ENCODE measurements around the gene NDUFS6.

NDUFS6 gene

GRCh38 chr5:1821862-1822261 lies 20.7 kb downstream of the NDUFS6 start:
- Histone ChIP-seq H2BK12ac (ENCODE audit: low read length) (no peak overlapping the region), H3K79me1 (ENCODE audit: low read length) (no peaks in the 10 kb centered on the region), H2AFZ (ENCODE audit: insufficient read depth, low read length, poor library complexity) (no peak overlapping the region), H3K27ac (ENCODE audit: low read depth, low read length) (no peak overlapping the region), H3K4me2 (ENCODE audit: low read length) (no peak overlapping the region), H3K4me1 (ENCODE audit: control insufficient read depth in 1 of 2, insufficient read depth in 2 of 2, low read length in 2 of 2) (no peaks in the 10 kb centered on the region), H3K36me3 (ENCODE audit: control insufficient read depth in 1 of 2, insufficient read depth in 2 of 2, low read length in 2 of 2) (peaks cover 36 to 53% of the 10 kb centered on the region in 2 experiments), H3K4me3 (ENCODE audit: low read depth, low read length) (no peak overlapping the region), H2BK120ac (ENCODE audit: insufficient read depth, low read length, poor library complexity) (no peak overlapping the region), H3K18ac (ENCODE audit: low read length) (no peak overlapping the region), H3K9me3 (ENCODE audit: insufficient read depth, low read depth, low read length) (no peaks in the 10 kb centered on the region), H4K8ac (ENCODE audit: low read depth, low read length) (no peak overlapping the region), H3K14ac (ENCODE audit: low read length) (no peak overlapping the region), H3K23ac (ENCODE audit: low read length) (no peak overlapping the region), H4K91ac (ENCODE audit: low read depth, low read length) (no peak overlapping the region), H3K9ac (ENCODE audit: low read length) (no peak overlapping the region), H3K27me3 (ENCODE audit: insufficient read depth, low read length) (no peaks in the 10 kb centered on the region), H3K79me2 (ENCODE audit: control insufficient read depth, insufficient read depth, low read length, poor library complexity) (no peaks in the 10 kb centered on the region), H4K12ac (ENCODE audit: low read depth, low read length) (no peak overlapping the region), H3K4ac (ENCODE audit: low read depth, low read length) (no peak overlapping the region), H2AK5ac (ENCODE audit: low read length) (no peak overlapping the region), H2BK5ac (ENCODE audit: low read depth, low read length, poor library complexity) (no peak overlapping the region)
- no peak for DNase-seq
- no CpG with 5 or more reads among the region's 8 CpGs for WGBS (ENCODE audit: extremely low coverage, insufficient coverage, insufficient read length)

GRCh38 chr5:1823381-1824034 lies 22.3 kb downstream of the NDUFS6 start:
- H3K4me1 ChIP-seq (ENCODE audit: control insufficient read depth in 1 of 2, insufficient read depth in 2 of 2, low read length in 2 of 2): peaks cover 8 to 10% of the 10 kb centered on the region in 2 experiments
- no peak overlapping the region for H3K9ac ChIP-seq (ENCODE audit: low read length)
- peaks cover 27 to 43% of the 10 kb centered on the region in 2 experiments for H3K36me3 ChIP-seq (ENCODE audit: control insufficient read depth in 1 of 2, insufficient read depth in 2 of 2, low read length in 2 of 2)
- no peak overlapping the region for H2AFZ ChIP-seq (ENCODE audit: insufficient read depth, low read length, poor library complexity)
- no peak overlapping the region for H3K4me2 ChIP-seq (ENCODE audit: low read length)
- no peak overlapping the region for H3K23ac ChIP-seq (ENCODE audit: low read length)
- H3K9me3 ChIP-seq (ENCODE audit: insufficient read depth, low read depth, low read length): no peaks in the 10 kb centered on the region
- H3K4me3 ChIP-seq (ENCODE audit: low read depth, low read length): no peak overlapping the region
- H3K79me1 ChIP-seq (ENCODE audit: low read length): no peaks in the 10 kb centered on the region
- H3K18ac ChIP-seq (ENCODE audit: low read length): no peak overlapping the region
- H3K14ac ChIP-seq (ENCODE audit: low read length): no peak overlapping the region
- H4K91ac ChIP-seq (ENCODE audit: low read depth, low read length): no peak overlapping the region
- no peak overlapping the region for H2BK12ac ChIP-seq (ENCODE audit: low read length)
- no peak overlapping the region for H2BK120ac ChIP-seq (ENCODE audit: insufficient read depth, low read length, poor library complexity)
- H4K12ac ChIP-seq (ENCODE audit: low read depth, low read length): no peak overlapping the region
- H2BK5ac ChIP-seq (ENCODE audit: low read depth, low read length, poor library complexity): no peak overlapping the region
- DNase-seq: no peak
- H3K79me2 ChIP-seq (ENCODE audit: control insufficient read depth, insufficient read depth, low read length, poor library complexity): no peaks in the 10 kb centered on the region
- no peak overlapping the region for H2AK5ac ChIP-seq (ENCODE audit: low read length)
- H3K27me3 ChIP-seq (ENCODE audit: insufficient read depth, low read length): no peaks in the 10 kb centered on the region
- H3K27ac ChIP-seq (ENCODE audit: low read depth, low read length): no peak overlapping the region
- no peak overlapping the region for H3K4ac ChIP-seq (ENCODE audit: low read depth, low read length)
- WGBS (ENCODE audit: extremely low coverage, insufficient coverage, insufficient read length): no CpG with 5 or more reads among the region's 12 CpGs
- no peak overlapping the region for H4K8ac ChIP-seq (ENCODE audit: low read depth, low read length)

- no peak overlapping the region for H3K4me3 ChIP-seq (ENCODE audit: low read depth, low read length)
- peaks cover 9 to 12% of the 10 kb centered on the region in 2 experiments for H3K4me1 ChIP-seq (ENCODE audit: control insufficient read depth in 1 of 2, insufficient read depth in 2 of 2, low read length in 2 of 2)
- H2BK5ac ChIP-seq (ENCODE audit: low read depth, low read length, poor library complexity): no peak overlapping the region
- H4K12ac ChIP-seq (ENCODE audit: low read depth, low read length): no peak overlapping the region
- H2AK5ac ChIP-seq (ENCODE audit: low read length): no peak overlapping the region
- no peak overlapping the region for H3K14ac ChIP-seq (ENCODE audit: low read length)
- no peak overlapping the region for H3K27ac ChIP-seq (ENCODE audit: low read depth, low read length)
- H3K36me3 ChIP-seq (ENCODE audit: control insufficient read depth in 1 of 2, insufficient read depth in 2 of 2, low read length in 2 of 2): peaks cover 27 to 41% of the 10 kb centered on the region in 2 experiments
- DNase-seq: no peak
- no peaks in the 10 kb centered on the region for H3K9me3 ChIP-seq (ENCODE audit: insufficient read depth, low read depth, low read length)
- H4K8ac ChIP-seq (ENCODE audit: low read depth, low read length): no peak overlapping the region
- H4K91ac ChIP-seq (ENCODE audit: low read depth, low read length): no peak overlapping the region
- H3K4me2 ChIP-seq (ENCODE audit: low read length): no peak overlapping the region
- no peak overlapping the region for H3K4ac ChIP-seq (ENCODE audit: low read depth, low read length)
- H3K27me3 ChIP-seq (ENCODE audit: insufficient read depth, low read length): no peaks in the 10 kb centered on the region
- no peaks in the 10 kb centered on the region for H3K79me2 ChIP-seq (ENCODE audit: control insufficient read depth, insufficient read depth, low read length, poor library complexity)
- H2BK120ac ChIP-seq (ENCODE audit: insufficient read depth, low read length, poor library complexity): no peak overlapping the region
- no peak overlapping the region for H2AFZ ChIP-seq (ENCODE audit: insufficient read depth, low read length, poor library complexity)
- H3K9ac ChIP-seq (ENCODE audit: low read length): no peak overlapping the region
- no peak overlapping the region for H3K18ac ChIP-seq (ENCODE audit: low read length)
- H2BK12ac ChIP-seq (ENCODE audit: low read length): no peak overlapping the region
- H3K79me1 ChIP-seq (ENCODE audit: low read length): no peaks in the 10 kb centered on the region
- no CpG with 5 or more reads among the region's 25 CpGs for WGBS (ENCODE audit: extremely low coverage, insufficient coverage, insufficient read length)
- no peak overlapping the region for H3K23ac ChIP-seq (ENCODE audit: low read length)
Measured at GRCh38 chr5:1824109-1824821, 23.1 kb downstream of the NDUFS6 start.

- no peak overlapping the region for H3K14ac ChIP-seq (ENCODE audit: low read length)
- H3K79me2 ChIP-seq (ENCODE audit: control insufficient read depth, insufficient read depth, low read length, poor library complexity): no peaks in the 10 kb centered on the region
- no peak for DNase-seq
- no peak overlapping the region for H2AFZ ChIP-seq (ENCODE audit: insufficient read depth, low read length, poor library complexity)
- H3K4ac ChIP-seq (ENCODE audit: low read depth, low read length): no peak overlapping the region
- H2AK5ac ChIP-seq (ENCODE audit: low read length): no peak overlapping the region
- H2BK12ac ChIP-seq (ENCODE audit: low read length): no peak overlapping the region
- H2BK5ac ChIP-seq (ENCODE audit: low read depth, low read length, poor library complexity): no peak overlapping the region
- no peaks in the 10 kb centered on the region for H3K27me3 ChIP-seq (ENCODE audit: insufficient read depth, low read length)
- no peak overlapping the region for H4K8ac ChIP-seq (ENCODE audit: low read depth, low read length)
- no CpG with 5 or more reads among the region's 27 CpGs for WGBS (ENCODE audit: extremely low coverage, insufficient coverage, insufficient read length)
- H3K18ac ChIP-seq (ENCODE audit: low read length): no peak overlapping the region
- no peaks in the 10 kb centered on the region for H3K79me1 ChIP-seq (ENCODE audit: low read length)
- H3K4me2 ChIP-seq (ENCODE audit: low read length): no peak overlapping the region
- no peak overlapping the region for H2BK120ac ChIP-seq (ENCODE audit: insufficient read depth, low read length, poor library complexity)
- H3K9ac ChIP-seq (ENCODE audit: low read length): no peak overlapping the region
- H3K36me3 ChIP-seq (ENCODE audit: control insufficient read depth in 1 of 2, insufficient read depth in 2 of 2, low read length in 2 of 2): peaks cover 27 to 41% of the 10 kb centered on the region in 2 experiments
- no peak overlapping the region for H3K4me3 ChIP-seq (ENCODE audit: low read depth, low read length)
- H4K12ac ChIP-seq (ENCODE audit: low read depth, low read length): no peak overlapping the region
- H3K4me1 ChIP-seq (ENCODE audit: control insufficient read depth in 1 of 2, insufficient read depth in 2 of 2, low read length in 2 of 2): peaks cover 9 to 12% of the 10 kb centered on the region in 2 experiments
- H3K9me3 ChIP-seq (ENCODE audit: insufficient read depth, low read depth, low read length): no peaks in the 10 kb centered on the region
- no peak overlapping the region for H3K27ac ChIP-seq (ENCODE audit: low read depth, low read length)
- H3K23ac ChIP-seq (ENCODE audit: low read length): no peak overlapping the region
- H4K91ac ChIP-seq (ENCODE audit: low read depth, low read length): no peak overlapping the region
Measured at GRCh38 chr5:1824903-1825841, 24.0 kb downstream of the NDUFS6 start.
